Articular chondrocyte of knee joint (primary cell): ENCODE data around the gene WDSUB1. TPM values are rescaled to one million over a fixed set of nuclear protein-coding genes. Genes with fewer than 3 reads are reported as not detected.

Experiments
- small RNA-seq: library from RNA; depleted of rRNA; stranded (forward); fragments of <200 nt; gene quantifications from one replicate; pipeline ENCODE3, GENCODE V24; 2012
- total RNA-seq: library from RNA; depleted of rRNA; stranded (reverse); fragments of >200 nt; gene quantifications from 2 replicates; pipeline ENCODE4 v1.2.3, GENCODE V29; 2012

Gene WDSUB1
- 8.1 and 10.1 TPM in 2 replicates for total RNA-seq

DNA sequence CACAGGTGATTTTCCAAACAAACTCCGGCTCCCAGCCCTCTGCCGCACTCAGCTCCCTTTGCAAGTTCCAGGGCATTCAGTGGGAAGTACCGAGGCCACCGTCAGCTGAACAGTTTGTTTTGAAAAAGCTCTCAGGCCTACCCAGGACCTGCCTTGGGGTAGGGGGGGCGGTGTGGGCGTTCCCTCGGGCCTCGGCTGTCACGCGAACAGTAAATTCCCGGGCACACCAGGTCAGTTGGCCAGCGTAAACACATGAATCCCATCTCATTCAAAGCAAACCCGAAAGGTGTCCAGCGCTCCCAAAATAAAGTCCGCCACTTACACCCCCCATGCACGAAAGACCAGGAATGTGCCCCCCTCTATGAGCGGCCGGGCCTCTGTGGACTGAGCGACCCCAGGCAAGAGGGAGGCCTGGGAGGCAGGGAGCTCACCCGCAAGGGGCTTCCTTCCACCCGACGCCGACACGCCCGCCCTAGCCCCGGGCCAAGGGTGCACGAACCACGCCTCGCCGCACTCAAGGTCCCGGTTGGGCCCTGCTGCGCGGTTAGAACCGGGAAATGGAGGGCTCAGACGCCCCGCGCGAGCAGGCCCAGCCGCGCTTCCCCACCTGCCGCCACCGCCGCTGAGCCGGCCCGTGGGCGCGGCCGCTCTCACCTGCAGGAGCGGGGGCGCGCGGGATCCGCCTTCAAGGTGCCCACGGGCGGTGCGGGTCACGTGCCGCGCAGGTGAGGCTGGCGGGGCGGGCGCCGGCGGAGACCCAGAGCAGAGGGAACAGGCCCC lies at the start of gene WDSUB1:
TSS of gene WDSUB1 (minus strand) at position 775 of the 780 bp plus-strand sequence. CDS start 3,634 bp downstream, outside the sequence.

Small RNA genes lying within 50 kb of the gene (small RNA-seq; reads per million reads assigned to genes)
- not detected for gene MIR6888
